Bronchial epithelial cell (primary cell): ENCODE results near the gene FAM163B. TPM values are rescaled to one million over a fixed set of nuclear protein-coding genes. Genes with fewer than 3 reads are reported as not detected.

Source experiments
- DNase-seq: peaks from one replicate; pipeline ENCODE4 v3.0.0-alpha.2; 2010; ENCODE audit warnings: low read depth
- FAIRE-seq: peaks from 2 replicates; lab custom pipeline; 2011; peaks lifted over from hg19 to GRCh38; lab: Jason Lieb, UNC
- H3K27me3 ChIP-seq: 2 replicates; pipeline ENCODE4 v1.5.1; 2011; ENCODE audit warnings: low read length; ENCODE audit not compliant: control insufficient read depth, insufficient read depth
- H3K36me3 ChIP-seq: 2 replicates; pipeline ENCODE4 v1.5.1; 2011; ENCODE audit warnings: low read length; ENCODE audit not compliant: control insufficient read depth, insufficient read depth
- H3K4me3 ChIP-seq: 2 replicates; pipeline ENCODE4 v1.5.1; 2011; ENCODE audit warnings: mild to moderate bottlenecking, low read depth, low read length, control low read depth
- CTCF ChIP-seq: IDR thresholded peaks from 2 replicates; pipeline ENCODE4 v1.5.1; 2011; ENCODE audit warnings: mild to moderate bottlenecking, moderate library complexity, low read length, control low read depth, inconsistent platforms; ENCODE audit not compliant: insufficient read depth, severe bottlenecking
- total RNA-seq: library from RNA; depleted of rRNA; stranded (reverse); fragments of >200 nt; gene quantifications from 2 replicates; pipeline ENCODE4 v1.2.1, GENCODE V29; 2014

FAM163B gene
- total RNA-seq, 1 donor from 2014 or later, result not detected

GRCh38 chr9:133653638-133654037 is 44.4 kb upstream of the FAM163B start:
- Histone ChIP-seq H3K36me3 (no peaks in the 10 kb centered on the region), H3K27me3 (peaks cover 19% of the 10 kb centered on the region), H3K4me3 (no peak overlapping the region)
- no peak for TF ChIP-seq CTCF
- FAIRE-seq (no peak), DNase-seq (no peak)

GRCh38 chr9:133650026-133650425 is 40.8 kb upstream of the FAM163B start:
- H3K27me3 ChIP-seq, result peaks cover 9% of the 10 kb centered on the region
- TF ChIP-seq CTCF, result no peak
- no peak for FAIRE-seq

GRCh38 chr9:133649194-133649593 is 40.0 kb upstream of the FAM163B start:
- no peak for FAIRE-seq
- peaks cover 6% of the 10 kb centered on the region for H3K27me3 ChIP-seq
- no peaks in the 10 kb centered on the region for H3K36me3 ChIP-seq
- H3K4me3 ChIP-seq, result no peak overlapping the region
- no peak for DNase-seq
- no peak for TF ChIP-seq CTCF

More at GRCh38 chr9:133650026-133650425, 40.8 kb upstream of the FAM163B start:
- no peak for DNase-seq
- no peaks in the 10 kb centered on the region for H3K36me3 ChIP-seq
- H3K4me3 ChIP-seq, result no peak overlapping the region

- Histone ChIP-seq H3K36me3 (no peaks in the 10 kb centered on the region), H3K27me3 (peaks cover 6% of the 10 kb centered on the region), H3K4me3 (no peak overlapping the region)
- no peak for FAIRE-seq
- TF ChIP-seq CTCF, result no peak
- DNase-seq, result no peak
Observed at GRCh38 chr9:133647765-133648469, 38.7 kb upstream of the FAM163B start.

GRCh38 chr9:133647148-133647547 is 38.0 kb upstream of the FAM163B start:
- no peaks in the 10 kb centered on the region for H3K36me3 ChIP-seq
- FAIRE-seq (peak; percentile 91), DNase-seq (no peak)
- TF ChIP-seq CTCF, result no peak
- H3K4me3 ChIP-seq, result no peak overlapping the region
- peaks cover 6% of the 10 kb centered on the region for H3K27me3 ChIP-seq
